ENCODE measurements around the gene CABCOCO1. TPM values are rescaled to one million over a fixed set of nuclear protein-coding genes. Genes with fewer than 3 reads are reported as not detected.

Gene CABCOCO1
- total and polyA plus RNA-seq, 2 donors: 0.61 to 2.0 TPM

DNA sequence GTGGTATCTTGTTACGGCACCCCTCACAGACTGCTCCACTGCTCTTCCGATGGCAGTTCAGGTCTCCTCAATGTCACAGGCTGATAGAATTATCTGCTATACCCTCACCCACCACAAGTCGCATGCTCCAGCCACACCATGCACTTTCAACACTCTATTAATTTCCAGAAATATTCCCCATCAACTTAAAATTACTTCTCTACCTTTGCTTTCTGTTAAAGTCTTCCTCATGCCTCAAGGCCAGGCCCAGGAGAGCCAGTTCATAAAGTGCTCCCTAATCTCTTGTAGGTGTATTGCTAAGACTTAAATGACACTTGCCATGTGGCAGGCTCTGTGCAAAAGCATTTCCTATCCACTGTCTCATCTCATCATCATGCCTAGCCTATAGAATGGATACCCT, 132.8 kb downstream of the CABCOCO1 start:
- no peak overlapping the region for H3K27ac ChIP-seq (ENCODE audit: low read depth)
- WGBS: 96% methylated on average over 3 of the region's 3 CpGs
- no peak overlapping the region for H3K4me3 ChIP-seq (ENCODE audit: low read depth, low read length)
- DNase-seq (ENCODE audit: extremely low spot score): no peak
- H3K36me3 ChIP-seq (ENCODE audit: insufficient read depth): no peaks in the 10 kb centered on the region
- H3K4me1 ChIP-seq (ENCODE audit: insufficient read depth): no peaks in the 10 kb centered on the region

DNA sequence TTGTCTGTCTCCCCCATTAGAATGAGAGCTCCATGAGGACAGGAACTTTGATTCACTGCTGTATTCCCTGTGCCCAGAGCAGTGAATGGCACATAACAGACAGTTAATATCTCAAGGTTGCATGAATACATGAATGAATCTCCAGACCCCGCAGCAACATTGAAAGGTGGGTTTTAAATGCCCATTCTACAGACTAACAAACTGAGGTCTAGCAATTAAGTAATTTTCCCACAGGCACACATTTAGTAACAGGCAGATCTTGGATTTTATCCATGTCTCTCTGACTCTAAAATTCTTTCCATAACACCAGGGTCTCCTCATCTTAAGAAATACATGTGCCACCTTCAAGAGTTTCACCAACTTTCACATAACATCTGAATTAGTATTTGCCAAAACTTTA, 134.1 kb downstream of the CABCOCO1 start:
- H3K4me1 ChIP-seq (ENCODE audit: insufficient read depth): no peaks in the 10 kb centered on the region
- WGBS: 97% methylated on average over 1 of the region's 1 CpG
- DNase-seq (ENCODE audit: extremely low spot score): no peak
- H3K4me3 ChIP-seq (ENCODE audit: low read depth, low read length): no peak overlapping the region
- H3K27ac ChIP-seq (ENCODE audit: low read depth): no peak overlapping the region
- no peaks in the 10 kb centered on the region for H3K36me3 ChIP-seq (ENCODE audit: insufficient read depth)

DNA sequence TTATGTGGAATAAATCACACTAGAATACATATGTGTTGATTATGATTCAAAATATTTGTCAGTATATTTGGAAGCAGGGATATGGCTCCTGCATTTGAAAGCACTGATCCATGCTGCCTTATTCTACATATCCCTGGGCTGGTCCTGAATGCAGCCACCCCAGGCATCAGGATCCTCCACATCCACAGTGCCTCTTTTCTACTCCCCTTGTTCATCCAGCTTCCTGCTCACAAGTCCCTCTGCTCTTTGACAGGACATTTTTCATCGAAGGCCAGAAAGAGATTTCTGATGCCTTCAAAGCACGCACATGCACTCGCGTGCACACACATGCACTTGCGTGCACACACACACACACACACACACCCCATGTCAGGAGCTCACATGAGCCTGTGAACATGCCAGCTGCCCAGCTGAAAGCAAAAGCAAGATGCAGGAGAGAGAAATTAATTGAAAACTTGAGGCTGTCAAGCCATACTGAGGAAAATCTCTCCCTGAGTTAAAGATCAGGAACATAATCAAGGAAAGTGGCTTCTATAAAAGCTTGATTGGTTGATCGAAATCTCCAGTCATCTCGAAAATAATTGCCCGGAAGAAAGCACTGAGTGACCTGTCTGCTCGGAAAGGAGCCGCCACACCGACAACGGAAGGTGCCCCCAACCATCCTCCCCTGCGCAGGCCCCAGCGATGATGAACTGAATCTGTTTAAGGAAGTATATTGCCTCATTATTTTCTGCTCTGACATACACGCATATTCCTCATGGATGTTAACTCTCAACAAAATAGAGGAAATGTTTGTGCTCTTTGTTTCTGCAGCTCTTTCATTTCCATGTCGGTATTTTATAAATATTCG, 134.8 kb downstream of the CABCOCO1 start:
- Histone ChIP-seq H3K36me3 (ENCODE audit: insufficient read depth) (no peaks in the 10 kb centered on the region), H3K27ac (ENCODE audit: low read depth) (no peak overlapping the region), H3K4me1 (ENCODE audit: insufficient read depth) (no peaks in the 10 kb centered on the region), H3K4me3 (ENCODE audit: low read depth, low read length) (no peak overlapping the region)
- DNase-seq (ENCODE audit: extremely low spot score): no peak
- 93% methylated on average over 17 of the region's 17 CpGs for whole genome bisulfite sequencing

GRCh38 chr10:61798713-61799112, 136.0 kb downstream of the CABCOCO1 start:
- no peak overlapping the region for H3K27ac ChIP-seq (ENCODE audit: low read depth)

GRCh38 chr10:61801484-61801883, 138.8 kb downstream of the CABCOCO1 start:
- H3K36me3 ChIP-seq (ENCODE audit: insufficient read depth): no peaks in the 10 kb centered on the region
- H3K4me3 ChIP-seq (ENCODE audit: low read depth, low read length): no peak overlapping the region
- WGBS: 83% methylated on average over 5 of the region's 5 CpGs
- no peaks in the 10 kb centered on the region for H3K4me1 ChIP-seq (ENCODE audit: insufficient read depth)
- no peak overlapping the region for H3K27ac ChIP-seq (ENCODE audit: low read depth)
- no peak for DNase-seq (ENCODE audit: extremely low spot score)

More at GRCh38 chr10:61798713-61799112, 136.0 kb downstream of the CABCOCO1 start:
- no peaks in the 10 kb centered on the region for H3K4me1 ChIP-seq (ENCODE audit: insufficient read depth)
- no peak for DNase-seq (ENCODE audit: extremely low spot score)
- H3K36me3 ChIP-seq (ENCODE audit: insufficient read depth): no peaks in the 10 kb centered on the region
- no peak overlapping the region for H3K4me3 ChIP-seq (ENCODE audit: low read depth, low read length)

DNA sequence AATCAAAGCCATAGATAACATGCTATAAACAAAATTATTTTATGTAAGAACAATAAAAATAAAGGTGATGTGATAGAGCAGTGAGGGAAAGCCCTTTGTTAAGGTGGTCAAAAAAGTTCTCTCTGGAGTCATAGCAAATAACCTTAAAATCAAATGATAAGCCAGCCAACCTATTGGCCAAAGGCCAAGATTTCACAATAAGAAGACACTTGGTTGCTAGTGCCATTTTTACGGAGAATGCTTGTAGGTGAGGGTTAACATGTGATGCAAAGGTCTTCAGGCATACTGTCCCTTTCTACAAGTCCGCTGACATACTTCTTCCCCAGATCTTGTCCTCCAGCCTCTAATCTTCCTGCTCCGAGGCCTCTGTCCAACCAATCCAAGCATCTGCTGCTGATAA, 140.5 kb downstream of the CABCOCO1 start:
- Histone ChIP-seq H3K36me3 (ENCODE audit: insufficient read depth) (no peaks in the 10 kb centered on the region), H3K4me3 (ENCODE audit: low read depth, low read length) (no peak overlapping the region), H3K4me1 (ENCODE audit: insufficient read depth) (no peaks in the 10 kb centered on the region), H3K27ac (ENCODE audit: low read depth) (no peak overlapping the region)
- DNase-seq (ENCODE audit: extremely low spot score): no peak
- 92% methylated on average over 3 of the region's 3 CpGs for WGBS

DNA sequence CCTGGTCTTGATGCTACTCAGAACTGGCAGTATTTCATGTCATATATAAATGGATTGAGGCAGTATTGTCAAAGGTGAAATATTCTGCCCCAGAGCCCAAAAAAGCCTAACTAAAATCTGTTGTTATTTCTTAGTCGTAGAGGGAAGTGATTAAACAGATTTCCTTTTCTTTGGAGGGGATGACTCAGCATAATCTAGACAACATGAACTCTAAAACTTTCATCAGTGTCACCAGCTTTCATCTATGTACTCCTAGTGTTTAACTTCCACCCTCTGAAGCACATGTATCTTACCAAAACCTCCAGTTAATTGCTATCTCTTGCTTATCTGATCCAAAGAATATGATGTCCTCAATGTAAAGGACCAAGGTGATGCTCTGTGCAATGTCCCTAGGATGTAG, 141.7 kb downstream of the CABCOCO1 start:
- no peaks in the 10 kb centered on the region for H3K4me1 ChIP-seq (ENCODE audit: insufficient read depth)
- H3K4me3 ChIP-seq (ENCODE audit: low read depth, low read length): no peak overlapping the region
- no peaks in the 10 kb centered on the region for H3K36me3 ChIP-seq (ENCODE audit: insufficient read depth)
- no peak overlapping the region for H3K27ac ChIP-seq (ENCODE audit: low read depth)
- 28% methylated on average over 1 of the region's 1 CpG for WGBS
- no peak for DNase-seq (ENCODE audit: extremely low spot score)

DNA sequence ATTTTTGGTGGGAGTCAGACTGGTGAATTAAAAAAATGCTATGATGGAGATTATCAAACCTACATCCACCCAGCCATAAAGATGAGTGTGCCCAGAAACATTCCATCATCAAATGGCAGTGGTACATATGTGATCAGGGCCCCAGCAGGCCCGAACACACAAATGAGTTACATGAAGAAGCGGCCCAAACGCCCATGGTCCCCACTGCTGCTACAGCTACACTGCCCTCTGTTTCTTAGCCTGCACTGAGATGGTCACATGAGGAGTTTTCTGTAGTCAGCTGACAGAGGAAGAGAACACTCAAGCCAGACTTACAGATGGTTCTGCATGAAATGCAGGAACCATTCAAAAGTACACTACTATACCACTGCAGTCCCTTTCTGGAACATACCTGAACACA, 142.4 kb downstream of the CABCOCO1 start:
- no peaks in the 10 kb centered on the region for H3K36me3 ChIP-seq (ENCODE audit: insufficient read depth)
- no peak overlapping the region for H3K27ac ChIP-seq (ENCODE audit: low read depth)
- WGBS: 96% methylated on average over 3 of the region's 3 CpGs
- DNase-seq (ENCODE audit: extremely low spot score): no peak
- no peak overlapping the region for H3K4me3 ChIP-seq (ENCODE audit: low read depth, low read length)
- no peaks in the 10 kb centered on the region for H3K4me1 ChIP-seq (ENCODE audit: insufficient read depth)

- DNase-seq (ENCODE audit: extremely low spot score): no peak
- no peak overlapping the region for H3K27ac ChIP-seq (ENCODE audit: low read depth)
- H3K36me3 ChIP-seq (ENCODE audit: insufficient read depth): no peaks in the 10 kb centered on the region
- no peaks in the 10 kb centered on the region for H3K4me1 ChIP-seq (ENCODE audit: insufficient read depth)
- no peak overlapping the region for H3K4me3 ChIP-seq (ENCODE audit: low read depth, low read length)
- 95% methylated on average over 2 of the region's 2 CpGs for WGBS
Measured at GRCh38 chr10:61810263-61810662, 147.5 kb downstream of the CABCOCO1 start.

DNA sequence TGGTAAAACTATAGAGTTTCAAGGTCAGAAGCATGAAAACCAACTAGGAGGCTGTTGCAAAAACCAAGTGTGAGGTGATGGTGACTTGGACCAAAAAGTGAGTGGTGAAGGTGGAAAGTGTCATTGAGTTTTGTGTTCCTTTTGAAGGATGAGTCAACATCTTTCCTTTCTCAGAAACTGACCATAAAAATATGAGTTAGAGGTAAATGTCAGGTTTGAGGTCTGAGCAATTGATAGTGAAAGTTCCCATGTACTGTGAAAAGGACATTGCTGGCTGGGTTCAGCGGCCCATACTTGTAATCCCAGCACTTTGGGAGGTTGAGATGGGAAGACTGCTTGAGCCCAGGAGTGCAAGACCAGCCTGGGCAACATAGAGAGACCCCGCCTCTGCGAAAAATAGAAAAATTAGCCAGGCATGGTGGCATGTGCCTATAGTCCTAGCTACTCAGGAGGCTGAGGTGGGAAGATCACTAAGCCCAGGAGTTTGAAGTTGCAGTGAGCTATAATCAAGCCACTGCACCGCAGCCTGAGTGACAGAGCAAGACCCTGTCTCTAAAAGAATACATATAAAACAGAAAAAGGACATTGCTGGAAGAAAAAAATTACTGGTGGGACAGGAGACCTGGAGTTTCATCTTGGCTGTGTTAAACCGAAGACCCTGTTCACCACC, 149.5 kb downstream of the CABCOCO1 start:
- 97% methylated on average over 5 of the region's 5 CpGs for WGBS

GRCh38 chr10:61812920-61813319, 150.2 kb downstream of the CABCOCO1 start:
- Histone ChIP-seq H3K4me3 (ENCODE audit: low read depth, low read length) (no peak overlapping the region), H3K27ac (ENCODE audit: low read depth) (no peak overlapping the region), H3K36me3 (ENCODE audit: insufficient read depth) (no peaks in the 10 kb centered on the region), H3K4me1 (ENCODE audit: insufficient read depth) (no peaks in the 10 kb centered on the region)
- 89% methylated on average over 3 of the region's 3 CpGs for WGBS
- DNase-seq (ENCODE audit: extremely low spot score): no peak

More for the DNA sequence above, 149.5 kb downstream of the CABCOCO1 start:
- H3K27ac ChIP-seq (ENCODE audit: low read depth): no peak overlapping the region
- H3K36me3 ChIP-seq (ENCODE audit: insufficient read depth): no peaks in the 10 kb centered on the region
- no peaks in the 10 kb centered on the region for H3K4me1 ChIP-seq (ENCODE audit: insufficient read depth)
- no peak for DNase-seq (ENCODE audit: extremely low spot score)
- H3K4me3 ChIP-seq (ENCODE audit: low read depth, low read length): no peak overlapping the region

DNA sequence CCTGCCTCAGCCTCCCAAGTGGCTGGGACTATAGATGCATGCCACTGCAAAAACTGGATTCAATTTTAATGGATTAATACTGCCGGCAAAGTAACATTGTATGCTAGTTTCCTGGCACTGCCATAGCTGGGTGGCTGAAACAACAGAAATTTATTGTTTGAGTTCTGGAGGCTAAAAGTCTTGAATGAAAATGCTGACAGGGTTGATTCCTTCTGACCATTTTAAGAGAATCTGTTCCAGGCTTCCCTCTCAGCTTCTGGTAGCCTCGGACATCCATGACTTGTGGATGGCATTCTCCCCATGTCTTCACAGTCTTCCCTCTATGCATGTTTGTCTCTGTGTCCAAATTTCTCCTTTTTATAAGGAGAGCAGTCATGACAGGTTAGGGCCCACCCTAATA, 151.4 kb downstream of the CABCOCO1 start:
- WGBS: 88% methylated on average over 2 of the region's 2 CpGs

GRCh38 chr10:61815496-61815895, 152.8 kb downstream of the CABCOCO1 start:
- Histone ChIP-seq H3K27ac (ENCODE audit: low read depth) (no peak overlapping the region), H3K36me3 (ENCODE audit: insufficient read depth) (no peaks in the 10 kb centered on the region), H3K4me3 (ENCODE audit: low read depth, low read length) (no peak overlapping the region), H3K4me1 (ENCODE audit: insufficient read depth) (no peaks in the 10 kb centered on the region)
- DNase-seq (ENCODE audit: extremely low spot score): no peak

More for the DNA sequence above, 151.4 kb downstream of the CABCOCO1 start:
- DNase-seq (ENCODE audit: extremely low spot score): no peak
- Histone ChIP-seq H3K27ac (ENCODE audit: low read depth) (no peak overlapping the region), H3K4me1 (ENCODE audit: insufficient read depth) (no peaks in the 10 kb centered on the region), H3K4me3 (ENCODE audit: low read depth, low read length) (no peak overlapping the region), H3K36me3 (ENCODE audit: insufficient read depth) (no peaks in the 10 kb centered on the region)

Data from urinary bladder (tissue), 4 donors.